A549 (cell line): Measurements from ENCODE around the gene SEC11A. TPM values are rescaled to one million over a fixed set of nuclear protein-coding genes. Genes with fewer than 3 reads are reported as not detected.
A peak's percentile ranks its signal among the peaks of the same experiment; 100 is the strongest.
"Not testable (repeated sequence)": the region's sequence is repeated elsewhere in the genome, so short reads cannot be mapped to it uniquely, and the experiment has no call there.

ENCODE experiments used
- ATAC-seq, 2 experiments: fragments of 200-7000 bp in 1 of 2; fragments of >200 bp in 1 of 2; cut with Nextera tagmentation in 1 of 2; cut with Tn5 transposase in 1 of 2; 3 replicates each; pipeline versions ENCODE4 v1.8.0 to v1.9.1; 2018 to 2020; ENCODE audit warnings: mild to moderate bottlenecking in 1 of 2, moderate library complexity in 1 of 2
- CTCF ChIA-PET: fragments of 300-600 bp; sonication (Branson Sonifier 250); formaldehyde crosslinking; extraction: SDS; loops from one replicate; lab custom pipeline; 2021; ENCODE audit warnings: antibody characterized with exemption, inconsistent platforms; lab: Yijun Ruan, JAX
- POLR2A ChIA-PET: fragments of 350-600 bp; formaldehyde crosslinking; extraction: SDS; loops from one replicate; lab custom pipeline; 2021; ENCODE audit warnings: antibody characterized with exemption, inconsistent platforms; lab: Yijun Ruan, JAX
- DNase-seq, 2 experiments: peaks; one replicate each; pipeline versions ENCODE4 v3.0.0 to v3.0.0-alpha.2; 2011 to 2016; ENCODE audit warnings: low read depth in 1 of 2, low spot score in 1 of 2
- FAIRE-seq: peaks from 2 replicates; lab custom pipeline; 2011; peaks lifted over from hg19 to GRCh38; lab: Jason Lieb, UNC
- H3K27ac ChIP-seq, 2 experiments: fragments of >200 bp; sonication (Bioruptor Twin); formaldehyde crosslinking; 3 replicates each; pipeline ENCODE4 v1.5.1; 2016 to 2017
- H3K4me1 ChIP-seq: fragments of >200 bp; sonication (Bioruptor Twin); formaldehyde crosslinking; 3 replicates; pipeline ENCODE4 v1.6.1; 2016
- H3K4me2 ChIP-seq: fragments of >200 bp; sonication (Bioruptor Twin); formaldehyde crosslinking; 3 replicates; pipeline ENCODE4 v1.6.1; 2016
- H3K4me3 ChIP-seq: fragments of >200 bp; sonication (Bioruptor Twin); formaldehyde crosslinking; 3 replicates; pipeline ENCODE4 v1.5.1; 2016
- H3K9me3 ChIP-seq: fragments of >200 bp; sonication (Bioruptor Twin); formaldehyde crosslinking; 3 replicates; pipeline ENCODE4 v1.6.1; 2016
- BCL3 ChIP-seq: fragments of >200 bp; sonication (Bioruptor Twin); formaldehyde crosslinking; IDR thresholded peaks from 3 replicates; pipeline ENCODE4 v1.6.1; 2016
- BHLHE40 ChIP-seq: IDR thresholded peaks from 2 replicates; pipeline ENCODE4 v1.6.1; 2012; ENCODE audit warnings: low read depth, low read length, inconsistent platforms
- CEBPB ChIP-seq, 2 experiments: fragments of >200 bp in 1 of 2; sonication (Bioruptor Twin) in 1 of 2; formaldehyde crosslinking in 1 of 2; IDR thresholded peaks; 2 replicates each; pipeline ENCODE4 v1.6.1; 2012 to 2016
- CHD2 ChIP-seq: fragments of 150-350 bp; IDR thresholded peaks from 2 replicates; pipeline ENCODE4 v1.6.1; 2014; ENCODE audit warnings: low read length; ENCODE audit not compliant: partially characterized antibody
- CTCF ChIP-seq: fragments of >200 bp; sonication (Bioruptor Twin); formaldehyde crosslinking; IDR thresholded peaks from 3 replicates; pipeline ENCODE4 v1.5.1; 2016
- EHF ChIP-seq: fragments of 250-450 bp; sonication (Bioruptor Pico); IDR thresholded peaks from 2 replicates; pipeline ENCODE4 v1.5.0; 2020; ENCODE audit warnings: mild to moderate bottlenecking
- EHMT2 ChIP-seq: fragments of 200-600 bp; sonication (generic); IDR thresholded peaks from 2 replicates; pipeline ENCODE4 v1.6.1; 2016; ENCODE audit warnings: antibody characterized with exemption, low read depth, mild to moderate bottlenecking, moderate library complexity
- ESRRA ChIP-seq: fragments of 150-350 bp; IDR thresholded peaks from 2 replicates; pipeline ENCODE4 v1.6.1; 2014; ENCODE audit warnings: mild to moderate bottlenecking, low read length, borderline replicate concordance
- FOSL2 ChIP-seq, 2 experiments: fragments of 450-650 bp in 1 of 2; fragments of >200 bp in 1 of 2; sonication (Bioruptor Twin) in 1 of 2; formaldehyde crosslinking; IDR thresholded peaks; 2 replicates each; pipeline versions ENCODE4 v1.5.0 to v1.6.1; 2016 to 2020; ENCODE audit warnings: mild to moderate bottlenecking in 1 of 2, moderate library complexity in 1 of 2
- HMGXB4 ChIP-seq: fragments of 250-450 bp; sonication (Bioruptor Pico); IDR thresholded peaks from 2 replicates; pipeline ENCODE4 v1.5.0; 2021; ENCODE audit warnings: mild to moderate bottlenecking, moderate library complexity, borderline replicate concordance
- HOXA7 ChIP-seq: fragments of 250-450 bp; sonication (Bioruptor Pico); IDR thresholded peaks from 2 replicates; pipeline ENCODE4 v1.5.0; 2020; ENCODE audit warnings: mild to moderate bottlenecking, moderate library complexity
- HOXB13 ChIP-seq: fragments of 250-450 bp; sonication (Bioruptor Pico); IDR thresholded peaks from 2 replicates; pipeline ENCODE4 v1.5.0; 2020; ENCODE audit warnings: low read depth, mild to moderate bottlenecking, moderate library complexity
- JUN ChIP-seq, 2 experiments: fragments of >200 bp; sonication (Bioruptor Twin); formaldehyde crosslinking; IDR thresholded peaks; 2 replicates in 1 of 2; 3 replicates in 1 of 2; pipeline ENCODE4 v1.6.1; 2016 to 2017
- KDM1A ChIP-seq: fragments of 200-600 bp; sonication (generic); IDR thresholded peaks from 2 replicates; pipeline ENCODE4 v1.6.1; 2016; ENCODE audit warnings: low read depth, mild to moderate bottlenecking
- MAFK ChIP-seq: fragments of 450-650 bp; IDR thresholded peaks from 2 replicates; pipeline ENCODE4 v1.6.1; 2014; ENCODE audit not compliant: partially characterized antibody
- MAX ChIP-seq: IDR thresholded peaks from 2 replicates; pipeline ENCODE4 v1.6.1; 2012
- MAZ ChIP-seq: fragments of 150-350 bp; IDR thresholded peaks from 2 replicates; pipeline ENCODE4 v1.6.1; 2014; ENCODE audit warnings: antibody characterized with exemption, low read depth, low read length, borderline replicate concordance
- MYC ChIP-seq: IDR thresholded peaks from 2 replicates; pipeline ENCODE4 v1.6.1; 2012; ENCODE audit warnings: mild to moderate bottlenecking, inconsistent platforms, low read length, improper control_type of control experiment, borderline replicate concordance
- PBX3 ChIP-seq: IDR thresholded peaks from 2 replicates; pipeline ENCODE4 v1.6.1; 2012
- POLR2A ChIP-seq: IDR thresholded peaks from 2 replicates; pipeline ENCODE4 v1.6.1; 2012; ENCODE audit warnings: mild to moderate bottlenecking, low read length
- RAD21 ChIP-seq, 2 experiments: fragments of >200 bp in 1 of 2; sonication (Bioruptor Twin) in 1 of 2; formaldehyde crosslinking in 1 of 2; IDR thresholded peaks in 1 of 2; conservative IDR thresholded peaks in 1 of 2; 2 replicates in 1 of 2; 3 replicates in 1 of 2; pipeline ENCODE4 v1.6.1; 2012 to 2018; ENCODE audit warnings: inconsistent platforms in 1 of 2
- SMC3 ChIP-seq: fragments of >200 bp; sonication (Bioruptor Twin); formaldehyde crosslinking; IDR thresholded peaks from 3 replicates; pipeline ENCODE4 v1.6.1; 2018; ENCODE audit warnings: inconsistent platforms
- whole genome bisulfite sequencing: methylation state at CpG from one replicate; pipeline ENCODE4 v1.1.6; 2017; ENCODE audit errors: missing lambda C conversion rate; 5-methylcytosine and 5-hydroxymethylcytosine counted together
- polyA plus RNA-seq, 4 experiments: library from polyadenylated mRNA; depleted of rRNA in 3 of 4; stranded (reverse); fragments of >200 nt; fragmentation: RNase III in 1 of 4; extraction: RNeasy Plus Mini Kit Qiagen cat#74134 plus additional on column Dnase treatment in 1 of 4; gene quantifications; 2 replicates in 3 of 4; 3 replicates in 1 of 4; pipeline ENCODE4 v1.2.3, GENCODE V29; 2011 to 2017

Gene SEC11A
- polyA plus RNA-seq, 2 of the 4 experiments (the other 2 are of a cell fraction): 380 to 490 TPM

GRCh38 chr15:84736375-84736774, 20.4 kb upstream of the SEC11A start:
- no peak for DNase-seq
- peak overlapping the region; percentile 82 to 91 for H3K27ac ChIP-seq
- ATAC-seq: no peak
- no peak overlapping the region for H3K4me3 ChIP-seq
- ChIA-PET CTCF (interaction anchor here (0.6 to 2.5 kb wide), 6 partner anchors 13 to 193 kb away, joined by 3 to 18 read pairs (median 5); no protein-coding TSS in a partner anchor), POLR2A (interaction anchor here (0.6 to 5.5 kb wide), 3 partner anchors 11 to 79 kb away, joined by 4 to 119 read pairs (median 33); partner anchors contain the start of gene SEC11A)
- H3K9me3 ChIP-seq: no peaks in the 10 kb centered on the region
- TF ChIP-seq CTCF (no peak), KDM1A (no peak), MAZ (no peak), CHD2 (no peak), HMGXB4 (no peak), MAX (no peak), EHF (no peak), EHMT2 (no peak), HOXA7 (CRISPR knock-in tag) (no peak)
- peak overlapping the region; percentile 71; the same call in 1 of the 3 replicates for H3K4me2 ChIP-seq
- WGBS: 98% methylated on average over 5 of the region's 5 CpGs
- peaks cover 41% of the 10 kb centered on the region for H3K4me1 ChIP-seq
- no peak for FAIRE-seq

- ATAC-seq: peak; percentile 74
- not testable (repeated sequence) for FAIRE-seq
- TF ChIP-seq HOXB13 (CRISPR knock-in tag) (peak; percentile 57; the same call in 1 of the 2 replicates), MYC (0 out of 2 replicates have a peak, but pooled peaks have one; percentile 2), FOSL2 (IDR thresholded peaks at IDR 0.05) (peak; percentile 53; the same call in 1 of the 2 replicates), FOSL2 (CRISPR knock-in tag; IDR thresholded peaks at IDR 0.05) (peak; percentile 61), JUN (IDR thresholded peaks at IDR 0.05) (0 out of 5 replicates have a peak, but pooled peaks of 1 of the 2 experiments have one; percentile 12), MAX (peak; percentile 2; the same call in 1 of the 2 replicates), EHF (0 out of 2 replicates have a peak, but pooled peaks have one; percentile 51)
- TF ChIP-seq, all 56 proteins: peak for 6; not testable (repeated sequence) for 50
- peak overlapping the region; percentile 82 to 91 for H3K27ac ChIP-seq
- H3K9me3 ChIP-seq: not testable (repeated sequence)
- ChIA-PET CTCF (interaction anchor here (0.6 to 5.1 kb wide), 11 partner anchors 12 to 193 kb away, joined by 3 to 27 read pairs (median 5); partner anchors contain the start of gene SEC11A), POLR2A (interaction anchor here (0.6 to 5.5 kb wide), 11 partner anchors 12 to 220 kb away, joined by 3 to 119 read pairs (median 5); partner anchors contain the start of genes NMB and SEC11A)
- peak; percentile 46 to 55 for DNase-seq
- 41% methylated on average over 9 of the region's 9 CpGs for WGBS
- peak overlapping the region; percentile 71 for H3K4me2 ChIP-seq
- H3K4me3 ChIP-seq: peak overlapping the region; percentile 7; the same call in 1 of the 3 replicates
- H3K4me1 ChIP-seq: peaks cover 41% of the 10 kb centered on the region
These were observed 19.6 kb upstream of the SEC11A start for GRCh38 chr15:84735480-84736061.

GRCh38 chr15:84734794-84735479, 19.0 kb upstream of the SEC11A start:
- Histone ChIP-seq H3K4me1 (peaks cover 41% of the 10 kb centered on the region), H3K9me3 (no peaks in the 10 kb centered on the region), H3K4me3 (peak overlapping the region; percentile 7; the same call in 2 of the 3 replicates), H3K27ac (peak overlapping the region; percentile 82 to 91), H3K4me2 (peak overlapping the region; percentile 71)
- FAIRE-seq (peak; percentile 67), ATAC-seq (peak; percentile 88 to 95), DNase-seq (peak; percentile 88 to 93)
- ChIA-PET POLR2A (interaction anchor here (0.8 to 5.5 kb wide), 13 partner anchors 12 to 220 kb away, joined by 3 to 119 read pairs (median 4); partner anchors contain the start of genes NMB, SEC11A and WDR73), CTCF (interaction anchor here (0.8 to 5.1 kb wide), 11 partner anchors 12 to 194 kb away, joined by 3 to 27 read pairs (median 5); partner anchors contain the start of gene SEC11A)
- 5% methylated on average over 7 of the region's 7 CpGs for WGBS
- TF ChIP-seq JUN (IDR thresholded peaks at IDR 0.05) (peak; percentile 60 to 74; a peak in 2 of 5 replicates), ESRRA (no peak), EHMT2 (no peak), PBX3 (no peak), SMC3 (peak; percentile 29; the same call in 1 of the 3 replicates), KDM1A (no peak), MYC (peak; percentile 55; the same call in 1 of the 2 replicates), BCL3 (0 out of 3 replicates have a peak, but pooled peaks have one; percentile 31), CEBPB (IDR thresholded peaks at IDR 0.05) (peak; percentile 56 to 74), POLR2A (peak; percentile 35), MAFK (peak; percentile 50), RAD21 (conservative IDR thresholded peaks at IDR 0.05 in 1 of 2, IDR thresholded peaks at IDR 0.05 in 1 of 2) (peak in 1 of 2 experiments; percentile 36; a peak in 2 of 5 replicates), BHLHE40 (no peak)
